GM12878 (cell line): Measurements from ENCODE around the gene CD244. TPM values are rescaled to one million over a fixed set of nuclear protein-coding genes. Genes with fewer than 3 reads are reported as not detected.

ENCODE experiments used
- ATAC-seq: fragments of 200-7000 bp; cut with Tn5 transposase; 3 replicates; pipeline ENCODE4 v1.9.1; 2020; ENCODE audit warnings: mild to moderate bottlenecking, moderate library complexity
- BruUV-seq: library from RNA; stranded (reverse); fragments of 400-500 nt; replicated peaks from 2 replicates; lab custom pipeline; 2021; lab: Mats Ljungman, UMichigan
- CTCF ChIA-PET: fragments of 300-600 bp; sonication (Branson Sonifier 250); formaldehyde crosslinking; extraction: SDS; loops from one replicate; lab custom pipeline; 2021; ENCODE audit warnings: inconsistent platforms; lab: Yijun Ruan, JAX
- POLR2A ChIA-PET: fragments of 350-600 bp; formaldehyde crosslinking; extraction: SDS; loops from one replicate; lab custom pipeline; 2021; ENCODE audit warnings: inconsistent platforms; lab: Charles Lee
- RAD21 ChIA-PET: fragments of 300-600 bp; sonication (Branson Sonifier 250); formaldehyde crosslinking; loops from one replicate; lab custom pipeline; 2023; ENCODE audit warnings: antibody characterized with exemption; ENCODE audit not compliant: unreplicated experiment; lab: Charles Lee
- SMC1A ChIA-PET: fragments of 300-600 bp; sonication (Branson Sonifier 250); formaldehyde crosslinking; loops from one replicate; lab custom pipeline; 2023; ENCODE audit not compliant: unreplicated experiment, uncharacterized antibody; lab: Charles Lee
- DNase-seq: peaks from one replicate; pipeline ENCODE4 v3.0.0-alpha.2; 2011; ENCODE audit warnings: low read depth, low spot score
- FAIRE-seq: peaks from 3 replicates; lab custom pipeline; 2011; peaks lifted over from hg19 to GRCh38; lab: Jason Lieb, UNC
- H2AFZ ChIP-seq: 2 replicates; pipeline ENCODE4 v1.6.0; 2011; ENCODE audit warnings: low read depth, low read length, control low read depth; ENCODE audit not compliant: control insufficient read depth
- H3K27ac ChIP-seq: 2 replicates; pipeline ENCODE4 v1.5.1; 2011; ENCODE audit warnings: control low read depth; ENCODE audit not compliant: control insufficient read depth, insufficient read depth
- H3K27me3 ChIP-seq, 2 experiments: replicated peaks in 1 of 2; 2 replicates each; pipeline versions ENCODE4 v1.6.0 to v1.6.1; 2011; ENCODE audit warnings: low read length in 1 of 2; ENCODE audit not compliant: control insufficient read depth in 2 of 2, insufficient read depth in 2 of 2
- H3K36me3 ChIP-seq, 2 experiments: 2 replicates each; pipeline ENCODE4 v1.5.1; 2011; ENCODE audit warnings: low read length in 1 of 2; ENCODE audit not compliant: control insufficient read depth in 2 of 2, insufficient read depth in 2 of 2
- H3K4me1 ChIP-seq: 2 replicates; pipeline ENCODE4 v1.6.1; 2011; ENCODE audit warnings: mild to moderate bottlenecking, low read length, moderate library complexity, mixed read lengths; ENCODE audit not compliant: control insufficient read depth, insufficient read depth
- H3K4me2 ChIP-seq: 2 replicates; pipeline ENCODE4 v1.6.0; 2011; ENCODE audit warnings: control low read depth; ENCODE audit not compliant: control insufficient read depth, insufficient read depth
- H3K4me3 ChIP-seq: fragments of 200-600 bp; sonication (generic); 2 replicates; pipeline ENCODE4 v1.5.1; 2016
- H3K79me2 ChIP-seq: 2 replicates; pipeline ENCODE4 v1.6.0; 2011; ENCODE audit warnings: low read length; ENCODE audit not compliant: control insufficient read depth, insufficient read depth
- H3K9ac ChIP-seq: 2 replicates; pipeline ENCODE4 v1.8.0; 2011; ENCODE audit warnings: low read length, control low read depth, mixed read lengths; ENCODE audit not compliant: control insufficient read depth, insufficient read depth
- H3K9me3 ChIP-seq: replicated peaks from 3 replicates; pipeline ENCODE4 v1.5.1; 2011; ENCODE audit warnings: mild to moderate bottlenecking, low read length; ENCODE audit not compliant: control insufficient read depth, insufficient read depth
- H4K20me1 ChIP-seq: 2 replicates; pipeline ENCODE4 v1.6.0; 2011; ENCODE audit not compliant: control insufficient read depth, insufficient read depth
- BCL11A ChIP-seq: IDR thresholded peaks from 2 replicates; pipeline ENCODE4 v1.6.1; 2011; ENCODE audit warnings: low read depth, low read length
- CBFB ChIP-seq: IDR thresholded peaks from 2 replicates; pipeline ENCODE4 v1.6.1; 2016; ENCODE audit warnings: antibody characterized with exemption, low read depth
- CHD2 ChIP-seq: IDR thresholded peaks from 2 replicates; pipeline ENCODE4 v1.6.1; 2011; ENCODE audit warnings: low read depth, low read length, improper control_type of control experiment, borderline replicate concordance
- DPF2 ChIP-seq: fragments of 450-650 bp; IDR thresholded peaks from 2 replicates; pipeline ENCODE4 v1.6.1; 2017; ENCODE audit warnings: mild to moderate bottlenecking
- EGR1 ChIP-seq, 2 experiments: IDR thresholded peaks; 1 replicate in 1 of 2; 2 replicates in 1 of 2; pipeline ENCODE4 v1.6.1; 2011 to 2012; ENCODE audit warnings: low read depth in 2 of 2, low read length in 2 of 2, borderline replicate concordance in 1 of 2, mild to moderate bottlenecking in 1 of 2, moderate library complexity in 1 of 2
- FOS ChIP-seq: IDR thresholded peaks from 3 replicates; pipeline ENCODE4 v1.6.1; 2011; ENCODE audit warnings: borderline replicate concordance; ENCODE audit not compliant: insufficient read length; ENCODE audit errors: extremely low read depth
- GATAD2B ChIP-seq: fragments of 450-650 bp; conservative IDR thresholded peaks from 2 replicates; pipeline ENCODE4 v1.6.1; 2017; ENCODE audit warnings: low read depth, mild to moderate bottlenecking, moderate library complexity
- HSF1 ChIP-seq: fragments of 150-350 bp; IDR thresholded peaks from 2 replicates; pipeline ENCODE4 v1.6.1; 2014; ENCODE audit warnings: mild to moderate bottlenecking, low read depth, low read length
- IKZF1 ChIP-seq: fragments of 450-650 bp; conservative IDR thresholded peaks from 2 replicates; pipeline ENCODE4 v1.6.1; 2017; ENCODE audit warnings: antibody characterized with exemption, mild to moderate bottlenecking
- NFYA ChIP-seq: IDR thresholded peaks from 2 replicates; pipeline ENCODE4 v1.6.1; 2011; ENCODE audit warnings: low read depth, mild to moderate bottlenecking, low read length, improper control_type of control experiment, borderline replicate concordance
- RCOR1 ChIP-seq: conservative IDR thresholded peaks from 2 replicates; pipeline ENCODE4 v1.6.1; 2012; ENCODE audit warnings: low read depth, low read length, improper control_type of control experiment
- RELB ChIP-seq: fragments of 450-650 bp; IDR thresholded peaks from 2 replicates; pipeline ENCODE4 v1.6.1; 2017; ENCODE audit warnings: low read depth, mild to moderate bottlenecking, moderate library complexity
- SMAD1 ChIP-seq: fragments of 450-650 bp; IDR thresholded peaks from 2 replicates; pipeline ENCODE4 v1.6.1; 2018; ENCODE audit warnings: mild to moderate bottlenecking, low read depth; ENCODE audit not compliant: partially characterized antibody
- TARDBP ChIP-seq: IDR thresholded peaks from 2 replicates; pipeline ENCODE4 v1.6.1; 2016; ENCODE audit warnings: borderline replicate concordance
- ZBED1 ChIP-seq: IDR thresholded peaks from 2 replicates; pipeline ENCODE4 v1.6.1; 2016; ENCODE audit warnings: borderline replicate concordance
- ZBTB4 ChIP-seq: fragments of 450-650 bp; formaldehyde crosslinking; IDR thresholded peaks from 2 replicates; pipeline ENCODE4 v1.4.0; 2022; ENCODE audit warnings: mild to moderate bottlenecking, moderate library complexity
- WGBS: methylation state at CpG from one replicate; pipeline ENCODE4 v1.1.6; 2016; ENCODE audit warnings: low lambda C conversion rate; ENCODE audit not compliant: insufficient replicate concordance, insufficient coverage; ENCODE audit errors: missing lambda C conversion rate; 5-methylcytosine and 5-hydroxymethylcytosine counted together
- in situ Hi-C: fragments of 300-500 bp; cut with MboI; formaldehyde crosslinking; loops from 9 replicates; pipeline ENCODE4 v1.14.3; 2018; ENCODE audit warnings: mixed read lengths
- intact Hi-C: fragments of 100-400 bp; cut with micrococcal nuclease; formaldehyde crosslinking; loops from one replicate; pipeline ENCODE4 v1.14.2; 2022; ENCODE audit not compliant: unreplicated experiment
- polyA plus RNA-seq, 11 experiments: library from polyadenylated mRNA; depleted of rRNA in 4 of 11; unstranded in 6 of 11; stranded (reverse) in 5 of 11; fragments of >200 nt; fragmentation: Nextera tagmentation in 4 of 11; fragmentation: Illumina TruSeq in 1 of 11; extraction: Ambion mirVana in 4 of 11; extraction: Trizol in 1 of 11; gene quantifications; 1 replicate in 1 of 11; 2 replicates in 10 of 11; pipeline versions ENCODE4 v1.2.1 to v1.2.3, GENCODE V29; 2011 to 2016; ENCODE audit warnings: inconsistent platforms in 2 of 11, missing spikeins in 2 of 11, low read depth in 1 of 11
- total RNA-seq, 4 experiments: library from RNA; depleted of rRNA in 3 of 4; stranded (reverse); fragments of >200 nt in 3 of 4; fragmentation: Illumina TruSeq in 1 of 4; extraction: Trizol in 1 of 4; gene quantifications; 2 replicates each; pipeline versions ENCODE4 v1.2.1 to v1.2.3, GENCODE V29; 2013 to 2021

The CD244 gene
- total and polyA plus RNA-seq, 10 of the 15 experiments (the other 5 are each of a cell fraction or from before 2014, with no cell fraction given): 0.24 to 13.6 (median 0.73) TPM

- BruUV-seq: no TSS peak
- Histone ChIP-seq H3K27ac (no peak overlapping the region), H3K36me3 (no peaks in the 10 kb centered on the region), H3K4me3 (no peak overlapping the region), H2AFZ (no peak overlapping the region), H3K9ac (no peak overlapping the region), H3K27me3 (no peaks in the 10 kb centered on the region), H4K20me1 (no peaks in the 10 kb centered on the region), H3K79me2 (no peaks in the 10 kb centered on the region), H3K9me3 (no peaks in the 10 kb centered on the region; the same call in 2 of the 3 replicates), H3K4me2 (no peak overlapping the region), H3K4me1 (no peaks in the 10 kb centered on the region)
- POLR2A ChIA-PET: no interaction called here
- SMC1A ChIA-PET: interaction anchor here (1.1 to 1.3 kb wide), 3 partner anchors 45 to 99 kb away, joined by 3 read pairs; no protein-coding TSS in a partner anchor
- in situ Hi-C loops: no loop called here
- TF ChIP-seq RELB: no peak
- no peak for TF ChIP-seq GATAD2B
- TF ChIP-seq NFYA: no peak
- no peak for TF ChIP-seq RCOR1
- TF ChIP-seq IKZF1: no peak
- TF ChIP-seq FOS: no peak
- no peak for TF ChIP-seq ZBED1
- no peak for TF ChIP-seq TARDBP
- no peak for TF ChIP-seq SMAD1
- TF ChIP-seq EGR1 (IDR thresholded peaks at IDR 0.05; ENCODE audit: borderline replicate concordance in 1 of 2, low read depth in 2 of 2, low read length in 2 of 2): no peak
- no peak for TF ChIP-seq BCL11A
- no peak for TF ChIP-seq CBFB
- no peak for TF ChIP-seq CHD2
- no peak for TF ChIP-seq HSF1
- no peak for TF ChIP-seq ZBTB4 (CRISPR knock-in tag)
- no peak for TF ChIP-seq DPF2
- FAIRE-seq (no peak), ATAC-seq (no peak), DNase-seq (no peak)
- intact Hi-C loops: no loop called here
- CTCF ChIA-PET: interaction anchor here (1.4 to 9.5 kb wide), 4 partner anchors 12 to 64 kb away, joined by 3 to 56 read pairs (median 4); partner anchors contain the start of gene ITLN2
- whole genome bisulfite sequencing: 31% methylated on average over 2 of the region's 2 CpGs
- RAD21 ChIA-PET: no interaction called here
These were observed 26.2 kb upstream of the CD244 start for GRCh38 chr1:160888926-160889325.
